ENCODE data around the gene SIGMAR1. TPM values are rescaled to one million over a fixed set of nuclear protein-coding genes. Genes with fewer than 3 reads are reported as not detected.

SIGMAR1 gene
- total and polyA plus RNA-seq, 4 donors = 116 to 210 (median 178) TPM

GRCh38 chr9:34585946-34586669 lies 51.5 kb downstream of the SIGMAR1 start:
- 62% methylated on average over 11 of the region's 11 CpGs for WGBS
- Histone ChIP-seq H3K4me1 (ENCODE audit: control insufficient read depth in 4 of 4, insufficient read depth in 4 of 4, low read length in 3 of 4) (peaks cover 11 to 44% (median 26%) of the 10 kb centered on the region in 4 donors), H3K27ac (ENCODE audit: low read depth in 1 of 2, low read length in 2 of 2) (no peak overlapping the region), H3K9ac (ENCODE audit: low read depth in 1 of 2, low read length in 2 of 2) (no peak overlapping the region), H3K27me3 (ENCODE audit: control insufficient read depth in 4 of 4, insufficient read depth in 4 of 4, low read length in 3 of 4) (peaks cover 0 to 2% (median 0%) of the 10 kb centered on the region in 4 donors), H3K9me3 (ENCODE audit: control insufficient read depth in 4 of 4, low read length in 3 of 4) (no peaks in the 10 kb centered on the region), H3K4me3 (ENCODE audit: low read depth in 1 of 3, low read length in 3 of 3) (no peak overlapping the region), H3K36me3 (ENCODE audit: control insufficient read depth in 4 of 4, insufficient read depth in 3 of 4, low read depth in 1 of 4, low read length in 3 of 4) (no peaks in the 10 kb centered on the region)
- TF ChIP-seq, protein P1, sequence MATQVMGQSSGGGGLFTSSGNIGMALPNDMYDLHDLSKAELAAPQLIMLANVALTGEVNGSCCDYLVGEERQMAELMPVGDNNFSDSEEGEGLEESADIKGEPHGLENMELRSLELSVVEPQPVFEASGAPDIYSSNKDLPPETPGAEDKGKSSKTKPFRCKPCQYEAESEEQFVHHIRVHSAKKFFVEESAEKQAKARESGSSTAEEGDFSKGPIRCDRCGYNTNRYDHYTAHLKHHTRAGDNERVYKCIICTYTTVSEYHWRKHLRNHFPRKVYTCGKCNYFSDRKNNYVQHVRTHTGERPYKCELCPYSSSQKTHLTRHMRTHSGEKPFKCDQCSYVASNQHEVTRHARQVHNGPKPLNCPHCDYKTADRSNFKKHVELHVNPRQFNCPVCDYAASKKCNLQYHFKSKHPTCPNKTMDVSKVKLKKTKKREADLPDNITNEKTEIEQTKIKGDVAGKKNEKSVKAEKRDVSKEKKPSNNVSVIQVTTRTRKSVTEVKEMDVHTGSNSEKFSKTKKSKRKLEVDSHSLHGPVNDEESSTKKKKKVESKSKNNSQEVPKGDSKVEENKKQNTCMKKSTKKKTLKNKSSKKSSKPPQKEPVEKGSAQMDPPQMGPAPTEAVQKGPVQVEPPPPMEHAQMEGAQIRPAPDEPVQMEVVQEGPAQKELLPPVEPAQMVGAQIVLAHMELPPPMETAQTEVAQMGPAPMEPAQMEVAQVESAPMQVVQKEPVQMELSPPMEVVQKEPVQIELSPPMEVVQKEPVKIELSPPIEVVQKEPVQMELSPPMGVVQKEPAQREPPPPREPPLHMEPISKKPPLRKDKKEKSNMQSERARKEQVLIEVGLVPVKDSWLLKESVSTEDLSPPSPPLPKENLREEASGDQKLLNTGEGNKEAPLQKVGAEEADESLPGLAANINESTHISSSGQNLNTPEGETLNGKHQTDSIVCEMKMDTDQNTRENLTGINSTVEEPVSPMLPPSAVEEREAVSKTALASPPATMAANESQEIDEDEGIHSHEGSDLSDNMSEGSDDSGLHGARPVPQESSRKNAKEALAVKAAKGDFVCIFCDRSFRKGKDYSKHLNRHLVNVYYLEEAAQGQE (IDR thresholded peaks at IDR 0.05) = no peak
- TF ChIP-seq, protein P2, sequence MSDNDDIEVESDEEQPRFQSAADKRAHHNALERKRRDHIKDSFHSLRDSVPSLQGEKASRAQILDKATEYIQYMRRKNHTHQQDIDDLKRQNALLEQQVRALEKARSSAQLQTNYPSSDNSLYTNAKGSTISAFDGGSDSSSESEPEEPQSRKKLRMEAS (IDR thresholded peaks at IDR 0.05) = no peak
- TF ChIP-seq TAF1 (conservative IDR thresholded peaks at IDR 0.05) (no peak), ZBTB33 (IDR thresholded peaks at IDR 0.05) (no peak)
- no peak for DNase-seq (ENCODE audit: low spot score)

- H3K4me3 ChIP-seq (ENCODE audit: low read depth in 1 of 3, low read length in 3 of 3) = no peak overlapping the region
- H3K9ac ChIP-seq (ENCODE audit: low read depth in 1 of 2, low read length in 2 of 2) = no peak overlapping the region
- DNase-seq (ENCODE audit: low spot score) = no peak
- peaks cover 11 to 33% (median 17%) of the 10 kb centered on the region in 4 donors for H3K4me1 ChIP-seq (ENCODE audit: control insufficient read depth in 4 of 4, insufficient read depth in 4 of 4, low read length in 3 of 4)
- no peaks in the 10 kb centered on the region for H3K9me3 ChIP-seq (ENCODE audit: control insufficient read depth in 4 of 4, low read length in 3 of 4)
- no peaks in the 10 kb centered on the region for H3K27me3 ChIP-seq (ENCODE audit: control insufficient read depth in 4 of 4, insufficient read depth in 4 of 4, low read length in 3 of 4)
- no peak overlapping the region for H3K27ac ChIP-seq (ENCODE audit: low read depth in 1 of 2, low read length in 2 of 2)
- no peaks in the 10 kb centered on the region for H3K36me3 ChIP-seq (ENCODE audit: control insufficient read depth in 4 of 4, insufficient read depth in 3 of 4, low read depth in 1 of 4, low read length in 3 of 4)
- TF ChIP-seq FOXA2 (IDR thresholded peaks at IDR 0.05) (no peak), RAD21 (IDR thresholded peaks at IDR 0.05) (no peak), FOXA1 (IDR thresholded peaks at IDR 0.05) (no peak), JUND (IDR thresholded peaks at IDR 0.05) (no peak), SP1 (IDR thresholded peaks at IDR 0.05) (no peak), NR2F2 (IDR thresholded peaks at IDR 0.05) (no peak), ATF3 (IDR thresholded peaks at IDR 0.05) (no peak), GABPA (IDR thresholded peaks at IDR 0.05 in 1 of 2, conservative IDR thresholded peaks at IDR 0.05 in 1 of 2) (no peak), TAF1 (conservative IDR thresholded peaks at IDR 0.05) (no peak), EGR1 (IDR thresholded peaks at IDR 0.05; ENCODE audit: low read depth in 2 of 2) (no peak), RXRA (IDR thresholded peaks at IDR 0.05) (no peak), YY1 (IDR thresholded peaks at IDR 0.05) (no peak), ZBTB33 (IDR thresholded peaks at IDR 0.05) (no peak), HNF4A (conservative IDR thresholded peaks at IDR 0.05) (no peak)
- TF ChIP-seq, protein P1 (IDR thresholded peaks at IDR 0.05) = no peak
- TF ChIP-seq, protein P2 (IDR thresholded peaks at IDR 0.05) = no peak
- WGBS = 88% methylated on average over 5 of the region's 5 CpGs
Observed at GRCh38 chr9:34584970-34585369, 52.6 kb downstream of the SIGMAR1 start.

All from liver (tissue), 9 donors.